Measurements from ENCODE around the gene BCL7C.

GRCh38 chr16:30844671-30845449 lies 49.0 kb downstream of the BCL7C start:
- TF ChIP-seq POLR2AphosphoS5 (IDR thresholded peaks at IDR 0.05; ENCODE audit: borderline replicate concordance, low read depth, low read length) = no peak
- TF ChIP-seq EZH2 (IDR thresholded peaks at IDR 0.05) = no peak
